ENCODE measurements around the gene DIP2C. TPM values are rescaled to one million over a fixed set of nuclear protein-coding genes. Genes with fewer than 3 reads are reported as not detected.

The DIP2C gene
- total and polyA plus RNA-seq, 2 donors (not counting 1 experiment from before 2014, with no cell fraction given) = 1.3 to 1.9 TPM

GRCh38 chr10:528173-529165, 161.0 kb downstream of the DIP2C start:
- Mint-ChIP-seq H3K27me3 (peaks cover 21% of the 10 kb centered on the region), H3K4me3 (no peak overlapping the region), H3K27ac (no peak overlapping the region), H3K9me3 (ENCODE audit: insufficient read depth) (no peaks in the 10 kb centered on the region), H3K4me1 (no peaks in the 10 kb centered on the region)
- Histone ChIP-seq H3K4me2 (replicated peaks; ENCODE audit: low read depth, low read length, poor library complexity, severe bottlenecking) (no peak overlapping the region), H4K20me1 (ENCODE audit: control insufficient read depth, insufficient read depth, low read length, poor library complexity, severe bottlenecking) (no peaks in the 10 kb centered on the region), H3K27ac (ENCODE audit: low read length in 2 of 2) (no peak overlapping the region), H3K4me1 (ENCODE audit: control insufficient read depth in 2 of 2, insufficient read depth in 2 of 2, low read length in 2 of 2) (no peaks in the 10 kb centered on the region), H2AFZ (ENCODE audit: insufficient read depth, low read depth, low read length, poor library complexity, severe bottlenecking) (no peak overlapping the region), H3K36me3 (replicated peaks in 1 of 2; ENCODE audit: control extremely low read depth in 1 of 2, control insufficient read depth in 1 of 2, extremely low read depth in 1 of 2, insufficient read depth in 2 of 2, low read length in 1 of 2) (no peaks in the 10 kb centered on the region), H3K4me3 (ENCODE audit: control extremely low read depth in 1 of 5, extremely low read depth in 1 of 5, insufficient read depth in 1 of 5, low read depth in 2 of 5, low read length in 4 of 5) (no peak overlapping the region), H3K9ac (ENCODE audit: low read length) (no peak overlapping the region), H3K27me3 (replicated peaks in 1 of 4; ENCODE audit: control extremely low read depth in 1 of 4, control insufficient read depth in 3 of 4, insufficient read depth in 4 of 4, low read length in 3 of 4) (no peaks in the 10 kb centered on the region), H3K79me2 (ENCODE audit: control insufficient read depth, insufficient read depth, low read length) (no peaks in the 10 kb centered on the region), H3K9me3 (ENCODE audit: control extremely low read depth in 1 of 3, control insufficient read depth in 2 of 3, insufficient read depth in 1 of 3, low read length in 2 of 3) (no peaks in the 10 kb centered on the region)
- intact Hi-C loops (cut with micrococcal nuclease) = no loop called here
- DNase-seq = no peak
- no peak for ATAC-seq (ENCODE audit: low read depth)
- WGBS (ENCODE audit: insufficient coverage) = 84% methylated on average over 32 of the region's 37 CpGs
- ChIA-PET POLR2A (no interaction called here), CTCF (no interaction called here)
- TF ChIP-seq EZH2 (IDR thresholded peaks at IDR 0.05; ENCODE audit: borderline replicate concordance, insufficient read depth, low read depth, low read length, poor library complexity, severe bottlenecking) (no peak), CTCF (IDR thresholded peaks at IDR 0.05) (no peak)

- Mint-ChIP-seq H3K27ac (no peak overlapping the region), H3K9me3 (ENCODE audit: insufficient read depth) (no peaks in the 10 kb centered on the region), H3K27me3 (peaks cover 28% of the 10 kb centered on the region), H3K4me1 (no peaks in the 10 kb centered on the region), H3K4me3 (no peak overlapping the region)
- no CpG with 5 or more reads among the region's 1 CpG for WGBS (ENCODE audit: insufficient coverage)
- no peaks in the 10 kb centered on the region for H3K9me3 ChIP-seq (ENCODE audit: control extremely low read depth in 1 of 3, control insufficient read depth in 2 of 3, insufficient read depth in 1 of 3, low read length in 2 of 3)
- DNase-seq (no peak), ATAC-seq (ENCODE audit: low read depth) (no peak)
- H3K27me3 ChIP-seq (replicated peaks in 1 of 4; ENCODE audit: control extremely low read depth in 1 of 4, control insufficient read depth in 3 of 4, insufficient read depth in 4 of 4, low read length in 3 of 4) = no peaks in the 10 kb centered on the region
- no peaks in the 10 kb centered on the region for H4K20me1 ChIP-seq (ENCODE audit: control insufficient read depth, insufficient read depth, low read length, poor library complexity, severe bottlenecking)
- intact Hi-C loops (cut with micrococcal nuclease) = no loop called here
- H2AFZ ChIP-seq (ENCODE audit: insufficient read depth, low read depth, low read length, poor library complexity, severe bottlenecking) = no peak overlapping the region
- CTCF ChIA-PET = no interaction called here
- H3K4me2 ChIP-seq (replicated peaks; ENCODE audit: low read depth, low read length, poor library complexity, severe bottlenecking) = no peak overlapping the region
- H3K36me3 ChIP-seq (replicated peaks in 1 of 2; ENCODE audit: control extremely low read depth in 1 of 2, control insufficient read depth in 1 of 2, extremely low read depth in 1 of 2, insufficient read depth in 2 of 2, low read length in 1 of 2) = no peaks in the 10 kb centered on the region
- no peak overlapping the region for H3K4me3 ChIP-seq (ENCODE audit: control extremely low read depth in 1 of 5, extremely low read depth in 1 of 5, insufficient read depth in 1 of 5, low read depth in 2 of 5, low read length in 4 of 5)
- H3K9ac ChIP-seq (ENCODE audit: low read length) = no peak overlapping the region
- H3K79me2 ChIP-seq (ENCODE audit: control insufficient read depth, insufficient read depth, low read length) = no peaks in the 10 kb centered on the region
- no peak for TF ChIP-seq EZH2 (IDR thresholded peaks at IDR 0.05; ENCODE audit: borderline replicate concordance, insufficient read depth, low read depth, low read length, poor library complexity, severe bottlenecking)
- TF ChIP-seq CTCF (IDR thresholded peaks at IDR 0.05) = no peak
- no peaks in the 10 kb centered on the region for H3K4me1 ChIP-seq (ENCODE audit: control insufficient read depth in 2 of 2, insufficient read depth in 2 of 2, low read length in 2 of 2)
- POLR2A ChIA-PET = no interaction called here
- H3K27ac ChIP-seq (ENCODE audit: low read length in 2 of 2) = no peak overlapping the region
Measured at GRCh38 chr10:527416-527815, 162.1 kb downstream of the DIP2C start.
